ENCODE data around the gene SLAMF9. TPM values are rescaled to one million over a fixed set of nuclear protein-coding genes. Genes with fewer than 3 reads are reported as not detected.
A peak's percentile ranks its signal among the peaks of the same experiment; 100 is the strongest.

SLAMF9 gene
- total RNA-seq, 2 donors from 2014 or later = not detected

GRCh38 chr1:159921251-159921650 is 32.8 kb downstream of the SLAMF9 start:
- H3K27me3 ChIP-seq (replicated peaks; ENCODE audit: insufficient read depth) = no peaks in the 10 kb centered on the region
- peak overlapping the region; percentile 97 to 99 for H3K27ac ChIP-seq
- ATAC-seq (ENCODE audit: insufficient number of reproducible peaks, low FRiP score, low read depth) (no peak), DNase-seq (ENCODE audit: low spot score) (no peak)
- TF ChIP-seq CTCF (IDR thresholded peaks at IDR 0.05) = no peak
- H3K9me3 ChIP-seq = no peaks in the 10 kb centered on the region
- H3K4me3 ChIP-seq = peak overlapping the region; percentile 87
- H3K36me3 ChIP-seq = peaks cover 29% of the 10 kb centered on the region
- H3K4me1 ChIP-seq (ENCODE audit: control insufficient read depth in 1 of 2, low read depth in 2 of 2) = peaks cover 30 to 71% of the 10 kb centered on the region in 2 donors

GRCh38 chr1:159920651-159921050 is 33.4 kb downstream of the SLAMF9 start:
- TF ChIP-seq CTCF (IDR thresholded peaks at IDR 0.05) = no peak
- Histone ChIP-seq H3K36me3 (peaks cover 29% of the 10 kb centered on the region), H3K4me3 (no peak overlapping the region), H3K27me3 (replicated peaks; ENCODE audit: insufficient read depth) (no peaks in the 10 kb centered on the region), H3K4me1 (ENCODE audit: control insufficient read depth in 1 of 2, low read depth in 2 of 2) (peaks cover 26 to 72% of the 10 kb centered on the region in 2 donors), H3K27ac (peak overlapping the region in 1 of 2 donors; percentile 97), H3K9me3 (no peaks in the 10 kb centered on the region)
- no peak for ATAC-seq (ENCODE audit: insufficient number of reproducible peaks, low FRiP score, low read depth)
- no peak for DNase-seq (ENCODE audit: low spot score)

GRCh38 chr1:159920202-159920601 is 33.8 kb downstream of the SLAMF9 start:
- Histone ChIP-seq H3K27me3 (replicated peaks; ENCODE audit: insufficient read depth) (no peaks in the 10 kb centered on the region), H3K9me3 (no peaks in the 10 kb centered on the region), H3K4me1 (ENCODE audit: control insufficient read depth in 1 of 2, low read depth in 2 of 2) (peaks cover 26 to 72% of the 10 kb centered on the region in 2 donors), H3K27ac (peak overlapping the region in 1 of 2 donors; percentile 23), H3K4me3 (no peak overlapping the region), H3K36me3 (peaks cover 29% of the 10 kb centered on the region)
- ATAC-seq (ENCODE audit: insufficient number of reproducible peaks, low FRiP score, low read depth) = no peak
- no peak for TF ChIP-seq CTCF (IDR thresholded peaks at IDR 0.05)
- DNase-seq (ENCODE audit: low spot score) = no peak

- H3K9me3 ChIP-seq = no peaks in the 10 kb centered on the region
- H3K4me1 ChIP-seq (ENCODE audit: control insufficient read depth in 1 of 2, low read depth in 2 of 2) = peaks cover 26 to 72% of the 10 kb centered on the region in 2 donors
- ATAC-seq (ENCODE audit: insufficient number of reproducible peaks, low FRiP score, low read depth) (no peak), DNase-seq (ENCODE audit: low spot score) (no peak)
- H3K27me3 ChIP-seq (replicated peaks; ENCODE audit: insufficient read depth) = no peaks in the 10 kb centered on the region
- TF ChIP-seq CTCF (IDR thresholded peaks at IDR 0.05) = no peak
- H3K27ac ChIP-seq = peak overlapping the region; percentile 23 to 37
- H3K4me3 ChIP-seq = no peak overlapping the region
- H3K36me3 ChIP-seq = peaks cover 29% of the 10 kb centered on the region
Measured at GRCh38 chr1:159919236-159919865, 34.7 kb downstream of the SLAMF9 start.

GRCh38 chr1:159918352-159919200 is 35.5 kb downstream of the SLAMF9 start:
- no peak for TF ChIP-seq CTCF (IDR thresholded peaks at IDR 0.05)
- ATAC-seq (ENCODE audit: insufficient number of reproducible peaks, low FRiP score, low read depth) = no peak

More at GRCh38 chr1:159918352-159919200, 35.5 kb downstream of the SLAMF9 start:
- Histone ChIP-seq H3K4me1 (ENCODE audit: control insufficient read depth in 1 of 2, low read depth in 2 of 2) (peaks cover 26 to 78% of the 10 kb centered on the region in 2 donors), H3K36me3 (peaks cover 29% of the 10 kb centered on the region), H3K27me3 (replicated peaks; ENCODE audit: insufficient read depth) (no peaks in the 10 kb centered on the region), H3K27ac (peak overlapping the region; percentile 2 to 61), H3K4me3 (no peak overlapping the region), H3K9me3 (no peaks in the 10 kb centered on the region)
- DNase-seq (ENCODE audit: low spot score) = no peak

Data from thoracic aorta (tissue), 2 donors.